Common myeloid progenitor, CD34-positive (primary cell): ENCODE data around the gene CCSAP.
A peak's percentile ranks its signal among the peaks of the same experiment; 100 is the strongest.

Experiments used
- CTCF ChIA-PET: fragments of 350-600 bp; sonication (Branson Sonifier 250); formaldehyde crosslinking; loops from one replicate; lab custom pipeline; 2021; ENCODE audit warnings: antibody characterized with exemption; lab: Charles Lee
- POLR2A ChIA-PET: fragments of 350-600 bp; sonication (Branson Sonifier 250); formaldehyde crosslinking; loops from one replicate; lab custom pipeline; 2021; ENCODE audit warnings: antibody characterized with exemption; lab: Charles Lee
- DNase-seq, 3 donors: peaks; one replicate each; pipeline versions ENCODE4 v3.0.0 to v3.0.0-alpha.2; 2013
- H3K27ac ChIP-seq, 2 experiments: 1 replicate in 1 of 2; 2 replicates in 1 of 2; pipeline ENCODE4 v1.7.0; 2013; ENCODE audit warnings: inconsistent platforms in 2 of 2, low read length in 2 of 2, mild to moderate bottlenecking in 2 of 2, low read depth in 1 of 2, moderate library complexity in 1 of 2; ENCODE audit not compliant: severe bottlenecking in 2 of 2, insufficient read depth in 1 of 2, poor library complexity in 1 of 2
- H3K27me3 ChIP-seq, 5 experiments: replicated peaks in 2 of 5; 1 replicate in 3 of 5; 2 replicates in 2 of 5; pipeline versions ENCODE4 v1.6.1 to v1.7.0; 2013; ENCODE audit warnings: low read length in 4 of 5, mild to moderate bottlenecking in 2 of 5, moderate library complexity in 2 of 5, inconsistent platforms in 1 of 5; ENCODE audit not compliant: insufficient read depth in 5 of 5, control insufficient read depth in 4 of 5
- H3K36me3 ChIP-seq, 4 experiments: 1 replicate in 2 of 4; 2 replicates in 2 of 4; pipeline versions ENCODE4 v1.6.1 to v1.7.0; 2013; ENCODE audit warnings: low read length in 3 of 4, control low read depth in 1 of 4, mild to moderate bottlenecking in 1 of 4; ENCODE audit not compliant: control insufficient read depth in 4 of 4, insufficient read depth in 4 of 4
- H3K4me1 ChIP-seq, 4 experiments: 1 replicate in 3 of 4; 2 replicates in 1 of 4; pipeline versions ENCODE4 v1.6.1 to v1.7.1; 2013; ENCODE audit warnings: low read length in 3 of 4, mild to moderate bottlenecking in 3 of 4, control low read depth in 1 of 4, inconsistent platforms in 1 of 4, moderate library complexity in 1 of 4; ENCODE audit not compliant: control insufficient read depth in 4 of 4, insufficient read depth in 4 of 4; ENCODE audit errors: control extremely low read depth in 1 of 4
- H3K4me3 ChIP-seq, 7 experiments: 1 replicate in 4 of 7; 2 replicates in 3 of 7; pipeline versions ENCODE4 v1.5.1 to v1.7.0; 2013; ENCODE audit warnings: mild to moderate bottlenecking in 7 of 7, low read length in 6 of 7, moderate library complexity in 6 of 7, inconsistent platforms in 2 of 7, low read depth in 2 of 7, control low read depth in 1 of 7; ENCODE audit not compliant: insufficient read depth in 4 of 7, control insufficient read depth in 1 of 7; ENCODE audit errors: extremely low read depth in 1 of 7
- H3K9me3 ChIP-seq, 5 experiments: 1 replicate in 4 of 5; 2 replicates in 1 of 5; pipeline versions ENCODE4 v1.6.1 to v1.7.1; 2013; ENCODE audit warnings: low read length in 4 of 5, mild to moderate bottlenecking in 2 of 5, inconsistent platforms in 1 of 5, low read depth in 1 of 5, moderate library complexity in 1 of 5; ENCODE audit not compliant: control insufficient read depth in 4 of 5, insufficient read depth in 2 of 5; ENCODE audit errors: control extremely low read depth in 1 of 5
- WGBS: methylation state at CpG from one replicate; pipeline ENCODE4 v1.1.5; 2013; ENCODE audit not compliant: insufficient coverage; 5-methylcytosine and 5-hydroxymethylcytosine counted together

The CCSAP gene

GRCh38 chr1:229365569-229365968 is 22.7 kb upstream of the CCSAP start:
- Histone ChIP-seq H3K4me1 (peaks cover 0 to 5% (median 2%) of the 10 kb centered on the region in 4 experiments), H3K27ac (no peak overlapping the region), H3K4me3 (no peak overlapping the region), H3K9me3 (peaks cover 0 to 10% (median 1%) of the 10 kb centered on the region in 5 experiments), H3K36me3 (no peaks in the 10 kb centered on the region), H3K27me3 (peaks cover 0 to 13% (median 5%) of the 10 kb centered on the region in 5 experiments)
- WGBS, result no CpG with 5 or more reads among the region's 2 CpGs
- POLR2A ChIA-PET, result no interaction called here
- CTCF ChIA-PET, result interaction anchor here (1.0 kb wide), 1 partner anchor 8 kb away, joined by 3 read pairs; no protein-coding TSS in a partner anchor
- DNase-seq, result peak in 1 of 3 donors; percentile 20

GRCh38 chr1:229364207-229365065 is 21.6 kb upstream of the CCSAP start:
- H3K27ac ChIP-seq, result no peak overlapping the region
- WGBS, result 84% methylated on average over 12 of the region's 12 CpGs
- ChIA-PET POLR2A (no interaction called here), CTCF (no interaction called here)
- no peaks in the 10 kb centered on the region for H3K36me3 ChIP-seq
- peaks cover 0 to 17% (median 6%) of the 10 kb centered on the region in 5 experiments for H3K27me3 ChIP-seq
- H3K4me3 ChIP-seq, result no peak overlapping the region
- H3K4me1 ChIP-seq, result no peaks in the 10 kb centered on the region
- no peak for DNase-seq
- H3K9me3 ChIP-seq, result peaks cover 0 to 10% (median 1%) of the 10 kb centered on the region in 5 experiments

- no peaks in the 10 kb centered on the region for H3K4me1 ChIP-seq
- WGBS, result 80% methylated on average over 5 of the region's 6 CpGs
- H3K9me3 ChIP-seq, result peaks cover 0 to 10% (median 1%) of the 10 kb centered on the region in 5 experiments
- no peaks in the 10 kb centered on the region for H3K36me3 ChIP-seq
- no peak for DNase-seq
- POLR2A ChIA-PET, result interaction anchor here (0.6 kb wide), 1 partner anchor 48 kb away, joined by 3 read pairs; no protein-coding TSS in a partner anchor
- H3K4me3 ChIP-seq, result no peak overlapping the region
- H3K27me3 ChIP-seq, result peaks cover 0 to 17% (median 6%) of the 10 kb centered on the region in 5 experiments
- CTCF ChIA-PET, result no interaction called here
- H3K27ac ChIP-seq, result no peak overlapping the region
Observed at GRCh38 chr1:229363723-229364122, 20.9 kb upstream of the CCSAP start.

- Histone ChIP-seq H3K36me3 (no peaks in the 10 kb centered on the region), H3K9me3 (peaks cover 0 to 5% (median 1%) of the 10 kb centered on the region in 5 experiments), H3K27me3 (peaks cover 0 to 15% (median 6%) of the 10 kb centered on the region in 5 experiments), H3K4me3 (no peak overlapping the region), H3K4me1 (no peaks in the 10 kb centered on the region), H3K27ac (no peak overlapping the region)
- POLR2A ChIA-PET, result interaction anchor here (0.7 kb wide), 1 partner anchor 27 kb away, joined by 3 read pairs; no protein-coding TSS in a partner anchor
- DNase-seq, result no peak
- CTCF ChIA-PET, result no interaction called here
- 90% methylated on average over 3 of the region's 4 CpGs for WGBS
Observed at GRCh38 chr1:229360420-229360819, 17.6 kb upstream of the CCSAP start.

- peaks cover 0 to 11% (median 6%) of the 10 kb centered on the region in 5 experiments for H3K9me3 ChIP-seq
- H3K27me3 ChIP-seq, result peaks cover 0 to 12% (median 3%) of the 10 kb centered on the region in 5 experiments
- no peaks in the 10 kb centered on the region for H3K4me1 ChIP-seq
- no peaks in the 10 kb centered on the region for H3K36me3 ChIP-seq
- POLR2A ChIA-PET, result no interaction called here
- no peak for DNase-seq
- CTCF ChIA-PET, result no interaction called here
- H3K4me3 ChIP-seq, result no peak overlapping the region
- no peak overlapping the region for H3K27ac ChIP-seq
Observed at GRCh38 chr1:229355661-229356060, 12.8 kb upstream of the CCSAP start.

GRCh38 chr1:229354226-229354625 is 11.4 kb upstream of the CCSAP start:
- CTCF ChIA-PET, result interaction anchor here (0.7 to 1.3 kb wide), 2 partner anchors 10 to 95 kb away, joined by 3 to 4 read pairs; no protein-coding TSS in a partner anchor
- Histone ChIP-seq H3K4me1 (no peaks in the 10 kb centered on the region), H3K36me3 (no peaks in the 10 kb centered on the region), H3K4me3 (no peak overlapping the region), H3K27me3 (peaks cover 0 to 7% (median 4%) of the 10 kb centered on the region in 5 experiments), H3K9me3 (peaks cover 0 to 11% (median 6%) of the 10 kb centered on the region in 5 experiments), H3K27ac (no peak overlapping the region)
- POLR2A ChIA-PET, result no interaction called here
- no peak for DNase-seq

GRCh38 chr1:229352975-229353374 is 10.1 kb upstream of the CCSAP start:
- Histone ChIP-seq H3K27me3 (peaks cover 0 to 7% (median 4%) of the 10 kb centered on the region in 5 experiments), H3K27ac (no peak overlapping the region), H3K9me3 (peaks cover 0 to 11% (median 6%) of the 10 kb centered on the region in 5 experiments), H3K4me1 (no peaks in the 10 kb centered on the region), H3K36me3 (no peaks in the 10 kb centered on the region), H3K4me3 (no peak overlapping the region)
- no peak for DNase-seq
- CTCF ChIA-PET, result interaction anchor here (1.3 kb wide), 1 partner anchor 9 kb away, joined by 4 read pairs; no protein-coding TSS in a partner anchor
- WGBS, result no CpG with 5 or more reads among the region's 2 CpGs
- POLR2A ChIA-PET, result no interaction called here
